Amygdala (tissue), 56 donors: ENCODE data around the gene PDLIM5.
"Not testable (repeated sequence)": the region's sequence is repeated elsewhere in the genome, so short reads cannot be mapped to it uniquely, and the experiment has no call there.

Experiments
- DNase-seq, 56 donors: peaks; one replicate each; lab custom pipeline; 2025; lab: John Stamatoyannopoulos, UW

The PDLIM5 gene

GRCh38 chr4:94451695-94452475 lies at the start of gene PDLIM5:
Gene PDLIM5, plus strand, starts transcription at chr4:94451942. Its CDS starts 3,347 bp downstream, at chr4:94455289.
- DNase-seq, result peak; percentile 10 to 95 (median 84)

- DNase-seq, result not testable (repeated sequence)
Measured at GRCh38 chr4:94402439-94402838, 49.3 kb upstream of the PDLIM5 start.

GRCh38 chr4:94403751-94404150 lies 48.0 kb upstream of the PDLIM5 start:
- DNase-seq, result no peak

- peak in 38 of 56 donors; percentile 0 to 80 (median 22) for DNase-seq
Measured at GRCh38 chr4:94406668-94407437, 44.9 kb upstream of the PDLIM5 start.

- DNase-seq, result no peak
Measured at GRCh38 chr4:94407846-94408245, 43.9 kb upstream of the PDLIM5 start.

- DNase-seq, result no peak
Measured at GRCh38 chr4:94408549-94409374, 43.0 kb upstream of the PDLIM5 start.

GRCh38 chr4:94409375-94409679 lies 42.4 kb upstream of the PDLIM5 start:
- DNase-seq, result no peak

GRCh38 chr4:94409962-94410361 lies 41.8 kb upstream of the PDLIM5 start:
- DNase-seq, result no peak

GRCh38 chr4:94410678-94411206 lies 41.0 kb upstream of the PDLIM5 start:
- DNase-seq, result no peak

- DNase-seq, result no peak
Measured at GRCh38 chr4:94411296-94411695, 40.4 kb upstream of the PDLIM5 start.

GRCh38 chr4:94412019-94412657 lies 39.6 kb upstream of the PDLIM5 start:
- no peak for DNase-seq

- DNase-seq, result peak in 2 of 56 donors; percentile 4 to 20
Measured at GRCh38 chr4:94412658-94413038, 39.1 kb upstream of the PDLIM5 start.

- DNase-seq, result no peak
Measured at GRCh38 chr4:94413085-94413840, 38.5 kb upstream of the PDLIM5 start.

GRCh38 chr4:94414907-94415306 lies 36.8 kb upstream of the PDLIM5 start:
- DNase-seq, result no peak

- no peak for DNase-seq
Measured at GRCh38 chr4:94415448-94415847, 36.3 kb upstream of the PDLIM5 start.

GRCh38 chr4:94416335-94416734 lies 35.4 kb upstream of the PDLIM5 start:
- DNase-seq, result no peak

- no peak for DNase-seq
Measured at GRCh38 chr4:94416981-94417380, 34.8 kb upstream of the PDLIM5 start.

- DNase-seq, result no peak
Measured at GRCh38 chr4:94419549-94419948, 32.2 kb upstream of the PDLIM5 start.

- DNase-seq, result no peak
Measured at GRCh38 chr4:94419956-94420355, 31.8 kb upstream of the PDLIM5 start.

GRCh38 chr4:94420356-94420755 lies 31.4 kb upstream of the PDLIM5 start:
- no peak for DNase-seq
